H54 (cell line): Measurements from ENCODE around the gene VCX2.
"Not testable (repeated sequence)": the region's sequence is repeated elsewhere in the genome, so short reads cannot be mapped to it uniquely, and the experiment has no call there.

Experiments used
- DNase-seq: peaks from one replicate; pipeline ENCODE4 v3.0.0; 2011; ENCODE audit warnings: low spot score, mixed read lengths; ENCODE audit not compliant: insufficient read length
- FAIRE-seq: peaks from 3 replicates; lab custom pipeline; 2011; peaks lifted over from hg19 to GRCh38; lab: Jason Lieb, UNC
- POLR2A ChIP-seq: IDR thresholded peaks from 2 replicates; pipeline ENCODE4 v1.6.1; 2011; ENCODE audit warnings: low read depth, mild to moderate bottlenecking, low read length

Gene VCX2

DNA sequence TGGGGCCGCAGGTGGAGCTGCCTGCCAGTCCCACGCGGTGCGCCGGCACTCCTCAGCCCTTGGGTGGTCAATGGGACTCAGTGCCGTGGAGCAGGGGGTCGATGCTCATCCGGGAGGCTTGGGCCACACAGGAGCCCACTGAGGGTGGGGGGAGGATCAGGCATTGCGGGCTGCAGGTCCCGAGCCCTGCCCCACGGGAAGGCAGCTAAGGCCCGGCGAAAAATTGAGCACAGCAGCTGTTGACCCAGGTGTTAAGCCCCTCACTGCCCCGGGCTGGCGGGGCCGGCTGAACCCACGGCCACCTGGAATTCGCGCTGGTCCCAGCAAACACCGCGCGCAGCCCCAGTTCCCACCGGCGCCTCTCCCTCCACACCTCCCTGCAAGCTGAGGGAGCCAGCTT lies 26.1 kb downstream of the VCX2 start:
- TF ChIP-seq POLR2A, result no peak
- DNase-seq (no peak), FAIRE-seq (no peak)

DNA sequence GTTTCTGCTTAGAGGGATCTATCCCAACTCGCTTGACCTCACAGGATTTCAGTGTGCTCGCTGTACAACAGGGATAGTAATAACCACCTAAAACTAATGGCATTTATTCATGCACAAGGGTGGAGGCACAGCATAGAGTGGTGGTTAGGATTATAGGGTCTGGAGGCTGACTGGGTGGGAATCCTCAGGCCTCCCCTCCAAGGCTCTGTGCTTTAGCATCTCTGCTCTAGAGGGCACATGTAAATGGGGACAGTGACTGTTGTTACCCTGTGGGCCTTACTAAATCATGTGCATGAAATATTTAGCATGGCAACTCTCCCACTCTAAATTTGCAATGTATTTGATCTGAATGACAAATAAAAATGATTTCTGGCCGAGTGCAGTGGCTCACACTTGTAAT lies 29.2 kb downstream of the VCX2 start:
- DNase-seq, result no peak
- FAIRE-seq, result no peak
- no peak for TF ChIP-seq POLR2A

DNA sequence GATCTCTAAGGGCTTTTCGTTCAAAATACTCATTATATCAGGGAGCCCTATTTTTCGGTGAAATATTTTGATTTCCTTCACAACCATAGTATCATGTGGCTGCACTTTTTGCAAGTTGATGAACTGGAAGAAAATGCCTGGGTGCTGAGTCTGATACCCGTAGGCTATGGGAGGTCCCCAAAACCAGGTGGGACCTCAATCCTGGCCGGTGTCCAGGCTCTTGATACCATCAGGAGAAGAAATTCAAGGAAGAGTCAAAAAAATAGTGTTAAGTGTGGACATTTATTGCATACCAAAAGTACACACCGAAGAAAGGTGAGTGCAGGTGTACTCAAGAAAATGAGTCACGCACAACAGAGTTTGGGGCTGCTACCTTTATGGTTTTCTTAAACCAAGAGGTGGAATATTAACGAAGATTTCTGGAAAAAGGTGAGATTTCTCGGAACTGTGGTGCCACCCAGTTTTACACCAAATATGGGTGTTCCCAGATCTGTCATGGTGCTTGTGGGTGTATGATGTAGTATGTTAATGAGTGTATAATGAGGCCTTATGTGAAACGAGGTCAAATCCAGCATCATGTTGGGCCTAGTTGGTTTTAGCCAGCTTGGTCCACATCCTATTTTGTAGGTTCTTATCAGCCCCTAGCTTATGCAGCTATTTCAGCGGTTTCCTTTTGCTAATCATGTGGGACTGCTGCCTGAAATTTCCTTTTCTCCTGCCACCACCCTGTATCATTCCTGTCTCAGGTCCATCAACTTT lies 29.9 kb downstream of the VCX2 start:
- TF ChIP-seq POLR2A, result no peak
- FAIRE-seq, result no peak
- DNase-seq, result no peak

DNA sequence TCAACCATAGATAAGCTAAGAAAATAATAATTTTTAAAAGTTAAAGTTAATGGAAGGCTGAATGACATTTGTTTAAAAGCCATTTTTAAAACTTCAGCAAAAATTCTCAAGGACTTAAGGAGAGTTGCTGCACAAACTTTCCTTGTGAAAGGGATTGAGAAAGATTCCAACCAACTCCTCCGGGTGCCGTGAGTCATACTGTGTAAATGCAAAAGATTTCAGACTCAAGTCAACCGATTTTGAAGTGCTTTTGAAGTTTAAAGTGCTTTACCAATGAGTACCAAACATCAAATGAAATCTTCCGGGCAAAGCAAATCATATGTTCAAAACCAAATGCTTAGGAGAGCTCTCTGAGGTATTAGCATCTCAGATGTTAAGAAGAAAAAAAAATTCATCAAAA lies 31.4 kb downstream of the VCX2 start:
- peak; percentile 0 for DNase-seq
- no peak for FAIRE-seq
- TF ChIP-seq POLR2A, result no peak

DNA sequence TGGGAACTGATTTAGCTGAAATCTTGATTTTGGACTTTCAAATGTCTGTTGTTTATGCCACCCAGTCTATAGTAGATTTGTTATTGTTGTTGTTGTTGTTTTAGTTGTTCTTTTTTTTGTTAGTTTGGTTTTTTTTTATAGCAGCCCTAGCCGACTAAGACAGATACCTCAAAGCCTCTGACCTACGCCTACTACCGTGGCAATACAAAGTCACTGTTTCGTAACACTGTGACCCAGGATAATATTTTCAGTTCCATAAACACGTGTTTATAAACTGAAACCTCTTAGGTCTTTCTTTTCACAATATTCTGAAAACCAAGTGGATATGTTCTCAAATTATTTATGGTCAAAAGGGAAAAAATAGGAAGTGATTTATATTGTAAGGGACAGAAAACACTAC lies 32.8 kb downstream of the VCX2 start:
- TF ChIP-seq POLR2A, result no peak
- FAIRE-seq (no peak), DNase-seq (no peak)

DNA sequence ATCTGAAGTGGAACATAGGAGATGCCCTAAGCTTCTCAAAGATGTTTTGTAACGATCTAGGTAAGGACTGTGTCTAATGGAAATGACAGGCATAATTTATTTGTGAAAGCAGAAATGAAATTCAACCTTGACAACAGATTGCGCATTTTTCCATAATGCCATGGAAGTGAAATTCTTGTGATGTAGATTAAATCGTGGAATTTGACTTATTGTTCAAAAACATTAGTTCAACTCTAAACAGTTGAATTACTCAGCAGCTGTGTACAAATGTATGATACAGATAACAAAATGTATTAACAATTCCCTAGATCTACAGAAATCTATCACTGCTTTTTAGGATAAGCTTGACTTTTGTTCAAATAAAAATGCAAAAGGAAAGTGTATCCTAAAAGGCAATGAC lies 44.4 kb downstream of the VCX2 start:
- FAIRE-seq, result no peak
- no peak for TF ChIP-seq POLR2A
- DNase-seq, result no peak

DNA sequence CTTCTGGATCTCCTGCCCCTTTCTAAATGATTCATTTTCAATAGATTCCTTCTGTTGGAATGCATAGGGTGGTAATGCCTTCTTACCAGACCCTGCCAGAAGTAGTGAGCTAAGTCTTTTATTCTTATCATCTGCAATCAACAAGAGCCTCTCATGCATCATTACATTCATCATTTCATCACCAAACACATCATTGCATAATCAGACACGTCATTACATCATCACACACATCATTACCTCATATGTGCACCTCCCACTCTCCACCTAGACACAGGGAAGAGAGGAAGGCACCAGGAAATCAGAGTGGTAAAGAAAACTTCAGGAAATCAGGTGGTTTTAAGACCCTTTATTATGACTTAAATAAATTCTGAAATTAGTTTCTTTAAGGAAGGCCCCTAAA lies 45.0 kb downstream of the VCX2 start:
- FAIRE-seq (no peak), DNase-seq (no peak)
- no peak for TF ChIP-seq POLR2A

DNA sequence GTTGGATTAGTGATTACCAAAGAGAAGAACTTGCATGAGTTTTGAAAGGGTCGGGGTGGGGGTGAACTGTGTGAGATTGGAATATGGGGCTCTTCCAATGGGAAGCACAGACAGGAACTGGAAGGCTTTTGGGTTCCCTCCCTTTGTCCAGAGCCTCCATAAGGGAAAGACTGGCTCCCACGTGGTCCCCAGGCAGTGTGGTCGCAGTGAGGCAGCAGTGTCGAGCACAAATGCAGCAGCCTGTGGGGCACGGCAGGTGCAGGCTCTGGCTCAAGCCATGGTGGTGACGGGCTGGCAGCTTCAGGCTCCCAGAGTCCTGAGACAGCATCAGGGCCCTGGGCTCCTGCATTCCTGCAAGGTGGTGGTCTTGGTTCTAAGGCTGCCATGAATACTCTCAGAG lies 45.5 kb downstream of the VCX2 start:
- TF ChIP-seq POLR2A, result no peak
- FAIRE-seq (no peak), DNase-seq (no peak)

DNA sequence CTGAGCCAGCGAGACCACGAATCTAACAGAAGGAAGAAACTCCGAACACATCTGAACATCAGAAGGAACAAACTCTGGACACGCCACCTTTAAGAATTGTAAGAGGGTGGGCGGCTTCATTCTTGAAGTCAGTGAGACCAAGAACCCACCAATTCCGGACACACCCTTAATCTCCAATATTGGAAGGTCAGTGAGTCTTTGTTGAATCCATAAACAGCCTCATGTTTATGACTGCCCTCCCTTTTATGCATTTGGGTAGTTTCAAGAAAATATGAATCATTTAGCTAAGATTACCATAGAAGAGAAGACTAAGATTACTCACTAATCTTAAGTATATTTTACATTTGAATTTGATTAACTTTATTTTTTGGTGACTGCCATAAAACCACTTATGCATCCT lies 48.5 kb downstream of the VCX2 start:
- DNase-seq (no peak), FAIRE-seq (no peak)
- TF ChIP-seq POLR2A, result no peak

DNA sequence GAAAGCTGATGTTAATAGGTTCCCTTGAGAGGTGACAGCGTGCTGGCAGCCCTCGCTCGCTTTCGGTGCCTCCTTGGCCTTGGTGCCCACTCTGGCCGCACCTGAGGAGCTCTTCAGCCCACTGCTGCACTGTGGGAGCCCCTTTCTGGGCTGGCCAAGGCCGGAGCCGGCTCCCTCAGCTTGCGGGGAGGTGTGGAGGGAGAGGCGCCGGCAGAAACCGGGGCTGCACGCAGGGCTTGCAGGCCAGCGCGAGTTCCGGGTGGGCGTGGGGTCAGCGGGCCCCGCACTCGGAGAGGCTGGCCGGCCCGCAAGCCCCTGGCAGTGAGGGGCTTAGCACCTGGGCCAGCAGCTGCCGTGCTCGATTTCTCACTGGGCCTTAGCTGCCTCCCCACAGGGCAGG lies 49.7 kb downstream of the VCX2 start:
- not testable (repeated sequence) for FAIRE-seq, DNase-seq
